Measurements from ENCODE around the gene STK32C. TPM values are rescaled to one million over a fixed set of nuclear protein-coding genes. Genes with fewer than 3 reads are reported as not detected.

Gene STK32C
- total RNA-seq, 1 experiment from 2014 or later, result 16.7 TPM

DNA sequence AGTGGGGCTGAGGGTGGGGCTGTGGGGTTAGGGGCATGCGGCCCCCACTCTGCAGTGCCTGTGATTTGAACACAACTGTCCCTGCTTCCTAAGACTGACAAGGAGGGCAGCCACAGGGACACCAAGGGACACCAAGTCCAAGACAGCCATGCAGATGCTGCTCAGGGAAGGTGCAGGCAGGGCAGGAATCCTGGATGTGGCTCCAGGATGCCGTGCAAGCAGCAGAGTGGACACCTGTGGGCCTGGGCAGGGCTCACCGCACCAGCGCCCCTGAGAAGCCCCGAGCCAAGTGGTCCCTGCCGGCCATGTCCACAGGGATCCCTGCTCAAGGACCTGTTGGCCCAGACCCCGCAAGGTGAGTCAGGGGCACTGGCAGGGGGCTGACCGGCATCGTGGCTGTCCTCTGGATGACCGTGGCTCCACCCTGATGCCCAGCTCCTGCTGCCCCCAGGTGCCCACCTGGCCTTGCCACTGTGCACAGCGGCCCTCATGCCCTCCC is 58.5 kb downstream of the STK32C start:
- DNase-seq (ENCODE audit: low read depth), result no peak

DNA sequence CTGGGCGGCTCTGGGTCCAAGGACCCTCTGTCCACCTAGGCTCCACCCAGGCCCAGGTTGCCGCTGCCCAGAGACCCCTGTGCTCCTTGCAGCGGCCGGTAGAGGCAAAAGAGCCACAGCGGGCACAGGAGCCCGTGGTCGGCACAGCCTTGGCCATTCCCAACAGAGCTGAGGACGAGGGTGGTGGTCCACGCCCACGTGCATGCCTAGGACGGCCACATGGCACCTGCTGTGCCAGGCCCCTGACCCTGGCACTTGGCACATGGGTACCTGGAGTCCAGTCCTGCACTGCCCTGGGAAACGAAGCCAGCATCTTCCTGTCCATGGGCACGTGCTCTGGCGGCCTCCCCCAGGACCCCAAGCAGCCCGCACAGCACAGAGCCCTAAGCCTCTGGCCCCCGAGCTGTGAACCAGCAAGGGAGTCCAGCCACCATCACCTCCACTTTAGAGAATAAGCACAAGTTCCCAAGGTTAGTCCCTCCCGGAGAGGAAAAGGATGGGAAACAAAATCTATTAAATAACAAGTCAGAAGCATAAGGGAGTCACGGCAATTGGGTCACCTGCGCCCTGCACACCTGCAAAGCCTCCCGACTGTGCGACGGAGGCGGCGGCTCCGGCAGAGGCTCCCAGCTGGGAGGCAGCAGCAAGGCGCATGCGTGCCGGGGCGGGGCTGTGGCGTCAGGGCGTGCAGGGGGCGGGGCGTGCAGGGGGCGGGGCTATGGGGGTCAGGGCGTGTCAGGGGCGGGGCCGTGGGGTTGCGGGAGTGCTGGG is 59.1 kb downstream of the STK32C start:
- peak; percentile 21 for DNase-seq (ENCODE audit: low read depth)

- no peak for DNase-seq (ENCODE audit: low read depth)
These were observed 59.8 kb downstream of the STK32C start for GRCh38 chr10:132247943-132248342.

DNA sequence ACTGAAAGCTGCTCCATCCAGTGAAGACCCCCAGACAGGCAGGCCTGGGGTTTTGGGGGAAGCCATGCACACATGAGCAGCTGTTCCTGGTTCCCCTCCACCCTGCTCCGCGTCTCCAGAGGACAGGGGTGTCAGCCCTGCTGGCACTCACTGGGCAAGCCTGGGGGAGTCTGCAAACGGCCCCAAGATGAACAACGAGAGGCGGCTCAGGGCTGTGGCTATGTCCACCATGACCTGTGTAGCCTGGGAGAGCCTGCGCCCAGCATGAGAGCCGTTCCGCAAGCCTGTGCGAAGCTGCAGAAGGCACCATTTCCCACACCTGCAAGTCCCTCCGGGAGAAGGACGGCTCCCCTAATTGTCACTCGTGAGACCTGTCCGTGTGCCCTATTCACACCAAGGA is 61.5 kb downstream of the STK32C start:
- no peak for DNase-seq (ENCODE audit: low read depth)

DNA sequence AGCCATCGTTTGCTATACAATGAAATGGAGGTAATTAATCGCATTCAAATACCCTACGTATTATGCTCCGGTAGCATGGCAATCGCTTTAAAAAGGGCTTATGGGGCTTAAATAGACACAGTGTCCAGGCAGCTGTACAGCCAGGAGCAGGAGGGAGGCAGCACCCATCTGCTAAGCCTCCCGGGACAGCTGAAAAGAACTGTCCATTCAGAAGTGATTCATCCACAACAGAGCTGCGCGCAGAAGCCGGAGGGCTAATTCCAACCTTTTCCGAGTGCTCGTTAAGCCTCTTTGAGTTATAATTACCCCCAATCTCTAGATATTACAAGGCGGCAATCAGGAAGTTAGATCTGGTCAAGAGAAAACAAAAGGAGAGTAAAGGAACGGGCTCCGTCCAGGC is 62.7 kb downstream of the STK32C start:
- peak; percentile 71 for DNase-seq (ENCODE audit: low read depth)

DNA sequence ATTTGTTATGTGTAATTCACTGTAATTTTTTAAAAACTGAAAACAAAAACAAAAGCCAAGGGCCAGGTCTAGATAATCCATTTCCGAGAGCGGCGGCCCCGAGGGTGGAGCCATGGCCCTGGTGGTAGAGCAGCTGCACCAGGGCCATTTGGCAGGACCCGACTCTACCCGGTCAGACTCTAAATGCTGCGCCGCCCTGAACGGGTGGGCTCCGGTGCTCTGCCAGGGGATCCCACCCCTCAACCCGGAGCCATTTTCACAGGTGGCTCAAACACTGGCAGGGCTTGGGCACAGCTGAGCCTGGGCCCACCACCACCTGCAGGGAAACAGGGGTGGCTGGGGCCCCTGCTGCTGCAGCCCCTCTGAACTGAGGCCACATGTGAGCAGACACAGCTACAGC is 64.1 kb downstream of the STK32C start:
- no peak for DNase-seq (ENCODE audit: low read depth)

GRCh38 chr10:132243141-132243540 is 64.6 kb downstream of the STK32C start:
- no peak for DNase-seq (ENCODE audit: low read depth)

DNA sequence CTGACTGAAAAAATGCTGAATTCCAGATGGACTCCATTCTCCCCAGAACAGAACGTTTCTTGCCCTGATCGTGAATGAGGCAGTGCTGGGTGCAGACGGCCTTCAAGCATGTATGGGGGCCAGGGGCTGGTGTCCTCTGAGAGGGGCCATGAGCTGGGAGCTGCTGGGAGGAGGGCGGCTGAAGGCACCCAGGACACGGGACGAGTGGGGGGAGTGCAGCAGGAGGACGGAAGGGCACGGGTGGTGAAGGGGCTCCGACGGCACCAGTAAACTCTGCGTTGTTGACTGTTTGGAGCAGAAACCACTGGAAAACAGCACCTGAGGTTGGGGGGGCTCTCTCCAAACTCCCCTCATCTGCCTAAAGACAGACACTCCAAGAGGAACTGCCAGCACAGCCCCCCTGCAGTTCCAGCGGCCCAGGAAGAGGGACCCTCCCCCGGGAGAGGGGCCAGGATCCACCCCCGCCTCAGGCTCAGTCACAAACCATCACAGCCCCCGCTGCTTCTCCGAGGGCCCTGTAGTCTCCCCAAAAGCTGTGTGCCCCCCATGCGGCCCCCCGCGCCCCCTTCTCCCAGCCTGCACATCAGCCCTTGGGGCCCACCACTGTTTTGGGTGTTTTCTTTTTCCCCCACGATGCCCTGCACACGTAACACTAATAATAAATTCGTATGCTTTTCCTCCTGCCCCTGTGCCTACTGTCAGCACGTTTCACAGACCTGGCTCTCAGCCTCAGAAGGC is 65.5 kb downstream of the STK32C start:
- DNase-seq (ENCODE audit: low read depth), result no peak

DNA sequence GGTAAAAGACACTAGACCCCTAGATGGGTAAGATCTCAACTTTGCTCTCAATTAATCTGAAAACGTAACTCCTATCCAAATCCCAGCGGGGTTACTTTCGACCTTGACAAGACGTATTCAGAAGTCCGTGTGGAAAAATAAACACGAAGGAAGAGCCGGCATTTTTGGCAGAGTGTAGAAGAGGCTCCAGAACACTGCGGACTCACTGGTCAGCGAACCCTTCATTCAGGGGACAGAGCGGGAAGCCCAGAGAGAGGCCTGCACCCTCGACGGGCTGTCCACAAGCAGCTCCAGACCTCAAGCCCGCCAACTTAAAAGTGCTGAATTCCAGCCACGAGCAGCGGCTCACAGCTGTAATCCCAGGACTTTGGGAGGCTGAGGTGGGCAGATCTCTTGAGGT is 66.3 kb downstream of the STK32C start:
- no peak for DNase-seq (ENCODE audit: low read depth)

DNA sequence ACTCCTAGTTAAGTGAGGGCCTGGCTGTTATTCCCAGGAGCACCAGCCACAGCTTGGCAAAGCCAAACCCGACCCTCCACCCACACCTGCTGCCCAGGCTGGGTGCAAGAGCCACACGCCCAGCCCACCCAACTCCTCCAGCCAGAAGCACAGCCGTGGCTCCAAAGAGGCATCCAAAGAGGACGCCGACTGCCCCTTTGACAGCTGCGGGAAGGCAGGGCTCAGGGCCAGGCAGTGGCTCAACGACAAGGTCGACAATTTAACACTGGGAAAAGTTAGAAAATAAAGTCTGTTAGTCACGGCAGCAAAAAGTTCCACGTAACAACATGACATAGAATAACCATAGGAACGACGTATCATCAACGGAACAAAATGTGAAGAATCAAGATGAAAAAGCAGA is 66.7 kb downstream of the STK32C start:
- DNase-seq (ENCODE audit: low read depth), result no peak

- no peak for DNase-seq (ENCODE audit: low read depth)
These were observed 67.2 kb downstream of the STK32C start for GRCh38 chr10:132240581-132240980.

GRCh38 chr10:132240156-132240555 is 67.6 kb downstream of the STK32C start:
- no peak for DNase-seq (ENCODE audit: low read depth)

DNA sequence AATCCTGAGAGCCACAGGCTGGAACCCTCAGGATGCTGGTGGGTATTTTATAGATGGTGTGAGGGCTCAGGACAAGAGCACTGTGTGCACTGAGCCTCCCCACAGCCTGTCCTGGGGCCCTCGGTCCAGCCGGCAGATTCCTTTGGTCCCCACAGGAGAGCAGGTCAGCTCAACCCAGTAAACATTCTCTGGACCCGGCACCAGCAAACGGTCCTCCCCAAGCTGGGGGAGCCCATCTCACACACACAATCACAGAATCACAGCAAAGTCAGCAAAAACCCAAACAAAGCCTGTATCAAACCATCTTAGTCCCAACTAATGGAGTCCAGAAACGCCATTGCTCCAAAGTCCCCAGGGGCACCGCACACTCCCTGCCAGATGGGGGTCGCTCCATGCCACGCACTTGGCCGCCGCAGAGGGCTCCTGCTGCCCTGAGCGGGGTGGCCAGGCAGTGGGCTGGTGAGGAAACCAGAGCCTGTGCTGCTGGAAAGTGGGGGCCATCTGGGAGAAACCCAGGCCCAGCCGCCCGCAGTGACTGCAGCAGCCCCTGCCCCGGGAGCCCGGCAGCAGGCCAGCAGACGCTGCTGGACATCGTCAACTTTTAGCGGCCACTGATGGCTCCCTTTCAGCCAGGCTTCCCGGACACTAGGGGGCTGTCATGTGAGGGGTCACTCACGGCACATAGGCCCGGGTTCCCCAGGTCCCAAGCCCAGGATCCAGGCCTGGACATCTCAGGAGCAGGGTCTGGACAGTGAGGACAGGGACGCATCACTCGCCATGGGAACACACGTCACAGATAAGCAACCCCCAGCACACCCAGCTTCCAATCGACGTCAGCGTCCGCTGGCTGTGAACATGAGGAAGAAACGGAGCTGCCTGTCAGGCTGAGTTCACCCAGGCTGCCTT is 68.4 kb downstream of the STK32C start:
- no peak for DNase-seq (ENCODE audit: low read depth)

- no peak for DNase-seq (ENCODE audit: low read depth)
These were observed 69.2 kb downstream of the STK32C start for GRCh38 chr10:132238371-132239125.

DNA sequence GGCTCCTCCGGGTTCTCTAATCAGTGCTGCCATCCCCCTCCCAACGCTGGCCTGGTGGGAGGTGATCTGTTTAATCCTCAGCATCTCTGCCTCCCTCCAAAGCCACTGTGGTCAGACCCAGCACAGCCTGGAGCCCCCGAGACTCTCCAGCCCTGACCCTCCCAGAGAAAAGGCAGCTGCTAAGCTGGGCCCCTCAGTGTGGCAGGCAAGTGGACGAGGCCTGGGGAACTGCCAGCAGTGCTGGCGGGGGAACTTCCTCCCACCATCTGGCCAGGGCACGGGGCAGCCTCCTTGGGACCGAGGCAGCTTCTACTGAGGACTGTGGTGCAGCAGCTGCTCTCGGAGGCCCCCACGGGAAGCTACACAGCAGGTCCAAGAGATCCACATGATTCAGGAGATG is 69.9 kb downstream of the STK32C start:
- no peak for DNase-seq (ENCODE audit: low read depth)

DNA sequence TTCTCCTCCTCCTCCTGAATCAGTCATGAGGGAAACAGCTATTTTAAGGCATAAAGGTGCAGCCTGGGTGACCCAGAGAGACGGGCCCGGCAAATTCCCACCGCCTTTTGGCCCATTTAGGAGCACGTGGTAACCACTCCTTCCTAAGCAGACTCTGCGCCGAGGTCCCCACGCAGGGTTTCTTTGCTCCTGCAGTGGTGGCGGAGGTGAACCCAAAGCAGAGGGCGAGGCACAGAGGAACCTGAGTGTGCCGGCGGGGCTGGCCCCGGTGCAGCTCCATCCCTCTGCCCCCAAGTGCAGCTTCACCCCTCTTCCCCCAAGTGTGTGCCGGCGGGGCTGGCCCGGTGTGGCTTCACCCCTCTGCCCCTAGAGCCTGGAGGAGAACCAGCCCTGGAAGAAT is 70.4 kb downstream of the STK32C start:
- no peak for DNase-seq (ENCODE audit: low read depth)

DNA sequence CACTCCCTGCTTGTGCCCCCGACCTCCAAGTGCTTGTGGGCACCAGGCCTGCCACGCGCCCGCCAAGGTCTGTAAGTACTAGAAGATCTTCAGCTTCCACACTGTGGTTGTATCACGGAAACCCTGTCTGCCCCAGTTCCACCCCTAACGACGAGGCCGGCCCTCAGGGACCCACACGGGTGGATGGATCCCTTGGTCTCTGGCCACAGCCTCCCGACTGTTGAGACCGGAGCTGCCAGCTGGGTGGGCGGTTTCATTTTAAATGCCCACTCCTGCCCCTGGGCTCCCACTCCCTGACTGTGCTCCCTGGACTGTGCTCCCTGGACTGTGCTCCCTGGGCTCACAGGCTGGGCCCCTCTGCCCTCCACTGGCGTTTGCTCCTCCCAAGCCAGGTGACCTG is 70.9 kb downstream of the STK32C start:
- DNase-seq (ENCODE audit: low read depth), result no peak

DNA sequence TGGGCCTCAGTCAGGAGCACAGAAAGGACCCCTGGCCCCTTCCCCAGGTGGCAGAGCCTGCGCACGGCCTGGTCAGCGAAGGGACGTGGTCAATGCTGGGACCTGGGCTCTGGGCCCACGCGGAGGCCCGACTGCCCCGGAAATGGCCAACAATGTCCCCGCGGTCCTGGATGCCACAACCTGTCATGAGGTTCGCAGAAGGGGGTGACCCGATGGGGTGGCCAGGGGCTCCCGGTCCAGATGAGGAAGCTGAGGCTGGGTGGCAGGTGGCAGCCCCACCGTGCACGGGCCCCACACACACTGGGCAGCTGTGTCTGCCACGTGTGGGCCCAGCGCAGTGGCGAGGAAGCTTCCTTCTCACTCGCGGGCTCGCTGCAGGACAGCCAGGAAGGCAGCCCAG is 71.6 kb downstream of the STK32C start:
- no peak for DNase-seq (ENCODE audit: low read depth)

DNA sequence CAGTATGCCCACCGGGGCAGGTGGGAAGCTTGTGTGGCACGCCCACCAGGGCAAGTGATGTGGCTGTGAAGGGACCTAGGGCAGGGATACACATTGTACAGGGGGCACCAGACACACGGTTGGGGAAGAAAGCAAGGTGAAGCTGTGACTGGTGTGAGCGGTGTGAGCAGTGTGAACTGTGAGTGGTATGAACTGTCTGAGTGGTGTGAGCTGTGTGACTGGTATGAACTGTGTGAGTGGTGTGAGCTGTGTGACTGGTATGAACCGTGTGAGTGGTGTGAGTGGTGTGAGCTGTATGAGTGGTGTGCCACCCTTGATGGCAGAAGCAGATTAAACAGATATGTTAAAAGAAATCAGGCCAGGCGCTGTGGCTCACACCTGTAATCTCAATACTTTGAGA is 72.9 kb downstream of the STK32C start:
- DNase-seq (ENCODE audit: low read depth), result no peak

GRCh38 chr10:132233501-132234085 is 74.2 kb downstream of the STK32C start:
- no peak for DNase-seq (ENCODE audit: low read depth)

DNA sequence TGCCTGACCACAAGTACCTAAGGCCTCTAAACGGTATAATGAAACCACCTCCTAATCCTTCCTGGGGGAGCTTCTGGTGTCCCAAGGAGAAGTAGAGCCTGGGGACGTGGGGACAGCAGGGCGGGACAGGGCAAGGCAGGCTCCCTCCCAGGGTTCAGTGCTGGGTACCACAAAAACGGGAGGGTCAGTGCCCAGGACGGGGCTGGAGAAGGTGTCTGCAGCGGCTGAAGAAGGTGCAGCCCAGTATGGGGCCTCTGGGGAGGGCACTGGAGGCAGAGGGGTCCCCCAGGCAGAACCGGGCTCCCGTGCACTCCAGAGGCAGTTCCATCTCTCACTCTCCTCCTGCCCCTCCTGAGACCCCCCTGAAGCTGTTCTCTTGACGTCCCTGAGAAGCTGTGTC is 74.8 kb downstream of the STK32C start:
- no peak for DNase-seq (ENCODE audit: low read depth)
